Uterus (tissue), 2 donors: ENCODE data around the gene RNF5.

Experiments used
- POLR2A ChIP-seq, 2 donors: fragments of 450-650 bp; IDR thresholded peaks; one replicate each; pipeline ENCODE4 v1.6.1; 2016; ENCODE audit warnings: antibody characterized with exemption in 2 of 2, mild to moderate bottlenecking in 1 of 2, moderate library complexity in 1 of 2
- TF ChIP-seq, protein P1 (sequence below), 4 experiments: fragments of 200-600 bp in 2 of 4; fragments of 450-650 bp in 2 of 4; sonication (generic) in 2 of 4; IDR thresholded peaks; one replicate each; pipeline ENCODE4 v1.5.1; 2016 to 2019; ENCODE audit warnings: antibody characterized with exemption in 4 of 4, mild to moderate bottlenecking in 2 of 4, moderate library complexity in 1 of 4

DNA sequence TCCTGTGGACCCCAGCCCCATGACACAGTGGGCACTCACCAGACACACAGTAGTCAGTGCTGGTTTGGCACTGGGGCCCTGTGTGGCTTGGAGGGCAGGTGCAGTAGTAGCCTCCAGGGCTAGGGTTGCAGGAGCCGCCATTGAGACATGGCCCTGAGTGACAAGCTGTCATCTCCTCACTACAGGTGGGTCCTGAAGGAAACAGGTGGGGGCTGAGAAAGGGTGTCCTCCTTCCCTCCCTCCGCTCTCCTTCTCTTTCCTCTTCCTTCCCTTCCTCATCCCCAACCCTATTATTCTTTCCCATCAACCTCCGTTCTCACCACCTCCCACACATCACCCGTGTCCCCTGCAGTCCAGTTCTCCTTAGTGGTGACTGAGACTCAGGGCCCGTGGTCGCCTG is 35.4 kb downstream of the RNF5 start:
- TF ChIP-seq, protein P1, sequence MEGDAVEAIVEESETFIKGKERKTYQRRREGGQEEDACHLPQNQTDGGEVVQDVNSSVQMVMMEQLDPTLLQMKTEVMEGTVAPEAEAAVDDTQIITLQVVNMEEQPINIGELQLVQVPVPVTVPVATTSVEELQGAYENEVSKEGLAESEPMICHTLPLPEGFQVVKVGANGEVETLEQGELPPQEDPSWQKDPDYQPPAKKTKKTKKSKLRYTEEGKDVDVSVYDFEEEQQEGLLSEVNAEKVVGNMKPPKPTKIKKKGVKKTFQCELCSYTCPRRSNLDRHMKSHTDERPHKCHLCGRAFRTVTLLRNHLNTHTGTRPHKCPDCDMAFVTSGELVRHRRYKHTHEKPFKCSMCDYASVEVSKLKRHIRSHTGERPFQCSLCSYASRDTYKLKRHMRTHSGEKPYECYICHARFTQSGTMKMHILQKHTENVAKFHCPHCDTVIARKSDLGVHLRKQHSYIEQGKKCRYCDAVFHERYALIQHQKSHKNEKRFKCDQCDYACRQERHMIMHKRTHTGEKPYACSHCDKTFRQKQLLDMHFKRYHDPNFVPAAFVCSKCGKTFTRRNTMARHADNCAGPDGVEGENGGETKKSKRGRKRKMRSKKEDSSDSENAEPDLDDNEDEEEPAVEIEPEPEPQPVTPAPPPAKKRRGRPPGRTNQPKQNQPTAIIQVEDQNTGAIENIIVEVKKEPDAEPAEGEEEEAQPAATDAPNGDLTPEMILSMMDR (IDR thresholded peaks at IDR 0.05): no peak
- no peak for TF ChIP-seq POLR2A (IDR thresholded peaks at IDR 0.05)
